Cardiac fibroblast (primary cell): Measurements from ENCODE around the gene NPHS1.
"Not testable (repeated sequence)": the region's sequence is repeated elsewhere in the genome, so short reads cannot be mapped to it uniquely, and the experiment has no call there.

Source experiments
- DNase-seq, 2 donors: peaks; one replicate each; pipeline versions ENCODE4 v3.0.0 to v3.0.0-alpha.2; 2010; ENCODE audit warnings: low read depth in 2 of 2
- H3K4me3 ChIP-seq, 2 donors: replicated peaks in 1 of 2; 1 replicate in 1 of 2; 2 replicates in 1 of 2; pipeline ENCODE4 v1.5.1; 2011; ENCODE audit warnings: low read depth in 2 of 2, low read length in 2 of 2, mild to moderate bottlenecking in 2 of 2, moderate library complexity in 1 of 2
- TF ChIP-seq, protein P1 (sequence below): IDR thresholded peaks from one replicate; pipeline ENCODE4 v1.5.1; 2011; ENCODE audit warnings: low read depth, mild to moderate bottlenecking, low read length, inconsistent platforms

Gene NPHS1

GRCh38 chr19:35843676-35844481 lies 8.4 kb downstream of the NPHS1 start:
- peak; percentile 12 to 17 for DNase-seq
- no peak overlapping the region for H3K4me3 ChIP-seq
- TF ChIP-seq, protein P1, sequence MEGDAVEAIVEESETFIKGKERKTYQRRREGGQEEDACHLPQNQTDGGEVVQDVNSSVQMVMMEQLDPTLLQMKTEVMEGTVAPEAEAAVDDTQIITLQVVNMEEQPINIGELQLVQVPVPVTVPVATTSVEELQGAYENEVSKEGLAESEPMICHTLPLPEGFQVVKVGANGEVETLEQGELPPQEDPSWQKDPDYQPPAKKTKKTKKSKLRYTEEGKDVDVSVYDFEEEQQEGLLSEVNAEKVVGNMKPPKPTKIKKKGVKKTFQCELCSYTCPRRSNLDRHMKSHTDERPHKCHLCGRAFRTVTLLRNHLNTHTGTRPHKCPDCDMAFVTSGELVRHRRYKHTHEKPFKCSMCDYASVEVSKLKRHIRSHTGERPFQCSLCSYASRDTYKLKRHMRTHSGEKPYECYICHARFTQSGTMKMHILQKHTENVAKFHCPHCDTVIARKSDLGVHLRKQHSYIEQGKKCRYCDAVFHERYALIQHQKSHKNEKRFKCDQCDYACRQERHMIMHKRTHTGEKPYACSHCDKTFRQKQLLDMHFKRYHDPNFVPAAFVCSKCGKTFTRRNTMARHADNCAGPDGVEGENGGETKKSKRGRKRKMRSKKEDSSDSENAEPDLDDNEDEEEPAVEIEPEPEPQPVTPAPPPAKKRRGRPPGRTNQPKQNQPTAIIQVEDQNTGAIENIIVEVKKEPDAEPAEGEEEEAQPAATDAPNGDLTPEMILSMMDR: no peak

- TF ChIP-seq, protein P1: no peak
- no peak for DNase-seq
- H3K4me3 ChIP-seq: no peak overlapping the region
Observed at GRCh38 chr19:35842666-35843272, 9.5 kb downstream of the NPHS1 start.

DNA sequence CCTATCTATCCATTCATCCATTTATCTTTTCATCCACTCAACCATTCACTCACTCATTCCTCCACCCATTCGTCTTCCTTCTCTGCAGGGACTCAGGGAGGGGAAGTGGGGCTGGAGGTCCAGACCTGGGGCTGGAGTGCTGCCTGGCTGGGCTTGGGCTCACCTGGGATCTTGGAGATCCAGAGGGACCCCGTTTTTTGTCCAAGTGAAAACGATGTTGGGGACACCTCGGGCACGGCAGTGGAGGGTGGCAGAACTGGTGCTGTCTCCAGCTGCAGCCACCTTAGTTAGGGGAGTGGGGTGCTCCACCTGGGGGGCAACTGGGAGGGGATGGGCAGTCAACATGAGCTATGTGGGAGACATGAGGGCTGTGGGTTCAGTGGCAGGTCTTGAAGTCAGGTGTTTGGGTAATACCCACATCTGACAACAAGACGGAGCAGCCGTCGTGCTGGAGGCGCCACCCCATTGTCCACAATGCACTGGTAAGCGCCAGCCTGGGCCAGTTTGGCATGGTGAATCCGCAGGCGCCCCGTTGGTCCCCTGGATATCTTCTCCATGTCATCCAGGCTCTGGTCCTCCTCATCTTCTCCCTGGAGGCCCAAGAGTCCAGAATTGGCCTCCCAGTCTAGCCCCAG lies 10.2 kb downstream of the NPHS1 start:
- TF ChIP-seq, protein P1: no peak
- DNase-seq: no peak
- H3K4me3 ChIP-seq: no peak overlapping the region

GRCh38 chr19:35836096-35836495 lies 16.2 kb downstream of the NPHS1 start:
- DNase-seq, H3K4me3 ChIP-seq: not testable (repeated sequence)

GRCh38 chr19:35833972-35834371 lies 18.3 kb downstream of the NPHS1 start:
- TF ChIP-seq, protein P1: no peak

DNA sequence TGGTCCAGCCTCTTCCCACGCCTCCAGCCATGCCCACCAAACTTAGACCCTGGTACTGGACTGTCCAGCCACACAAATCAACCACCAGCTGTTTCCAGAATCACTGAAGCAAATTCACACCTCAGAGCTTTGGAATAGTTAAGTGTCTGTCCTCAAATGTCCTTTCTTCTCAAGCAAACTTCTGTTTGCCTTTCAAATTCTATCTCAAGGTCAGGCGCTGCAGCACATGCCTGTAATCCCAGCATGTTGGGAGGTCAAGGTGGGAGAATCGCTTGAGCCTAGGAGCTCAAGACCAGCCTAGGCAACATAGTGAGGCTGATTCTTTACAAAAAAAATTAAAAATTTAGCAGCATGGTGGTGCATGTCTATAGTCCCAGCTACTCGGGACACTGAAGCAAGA lies 20.2 kb downstream of the NPHS1 start:
- TF ChIP-seq, protein P1: no peak

More at GRCh38 chr19:35833972-35834371, 18.3 kb downstream of the NPHS1 start:
- H3K4me3 ChIP-seq: no peak overlapping the region
- DNase-seq: no peak

GRCh38 chr19:35830986-35831385 lies 21.3 kb downstream of the NPHS1 start:
- no peak overlapping the region for H3K4me3 ChIP-seq
- TF ChIP-seq, protein P1: no peak
- DNase-seq: no peak

More for the DNA sequence above, 20.2 kb downstream of the NPHS1 start:
- no peak overlapping the region for H3K4me3 ChIP-seq
- no peak for DNase-seq
